Muscle of back (tissue), 11 donors: ENCODE data around the gene MALT1. TPM values are rescaled to one million over a fixed set of nuclear protein-coding genes. Genes with fewer than 3 reads are reported as not detected.

Experiments
- DNase-seq, 3 donors: peaks; one replicate each; pipeline versions ENCODE4 v3.0.0 to v3.0.0-alpha.2; 2013
- polyA plus RNA-seq, 10 donors: library from polyadenylated mRNA; unstranded; fragments of 120-200 nt; gene quantifications; one replicate each; pipeline ENCODE4 v1.2.1, GENCODE V29; 2013; ENCODE audit not compliant: insufficient read length in 10 of 10

Gene MALT1
- polyA plus RNA-seq, 10 donors = 11.2 to 18.9 (median 15.4) TPM

DNA sequence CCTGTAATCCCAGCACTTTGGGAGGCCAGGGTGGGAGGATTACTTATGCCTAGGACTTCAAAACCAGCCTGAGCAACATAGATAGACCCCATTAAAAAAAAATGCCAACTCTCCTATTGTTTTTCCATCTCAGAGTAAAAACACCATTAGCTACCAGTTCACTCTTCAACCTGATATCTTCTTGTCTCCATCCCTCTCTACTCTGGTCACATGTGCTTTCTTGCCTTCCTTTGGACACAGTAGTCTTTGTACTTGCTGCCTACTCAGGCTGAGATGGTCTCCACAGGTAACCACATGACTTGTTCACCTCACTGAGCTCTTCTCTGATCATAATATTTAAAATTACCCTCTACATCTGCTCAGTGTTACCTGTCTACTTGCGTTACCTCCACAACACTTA lies 5.0 kb downstream of the MALT1 start:
- no peak for DNase-seq

DNA sequence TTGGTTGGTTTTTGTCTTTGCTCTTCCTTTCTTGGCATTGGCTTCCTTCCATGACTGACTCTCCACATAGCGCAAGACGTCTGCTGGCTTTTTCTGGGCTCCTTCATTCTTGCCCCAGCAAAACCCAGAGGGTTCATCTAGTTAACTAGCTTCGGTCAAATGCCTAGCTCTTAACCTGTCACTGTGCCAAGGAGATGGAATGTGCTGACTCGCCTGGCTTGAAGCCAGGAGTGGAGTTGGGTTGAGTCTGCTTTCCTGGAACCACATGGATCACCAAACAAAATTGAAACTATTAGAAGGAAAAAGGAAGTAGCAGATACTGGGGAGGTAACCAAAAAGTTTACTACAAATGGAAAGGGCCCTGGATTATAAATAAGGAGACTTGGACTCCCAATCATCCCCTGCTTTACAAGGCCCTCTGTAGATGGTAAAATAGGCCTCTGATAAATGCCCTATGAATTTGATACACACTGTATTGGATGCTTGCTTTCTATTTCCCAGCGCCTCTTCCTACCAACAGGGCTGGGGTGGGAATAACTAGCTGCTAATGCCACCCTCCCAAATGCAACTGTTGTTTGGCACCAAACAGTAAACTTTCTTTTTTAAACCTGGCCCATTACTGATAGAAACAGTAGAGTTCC lies 11.3 kb downstream of the MALT1 start:
- peak; percentile 38 to 87 (median 41) for DNase-seq

DNA sequence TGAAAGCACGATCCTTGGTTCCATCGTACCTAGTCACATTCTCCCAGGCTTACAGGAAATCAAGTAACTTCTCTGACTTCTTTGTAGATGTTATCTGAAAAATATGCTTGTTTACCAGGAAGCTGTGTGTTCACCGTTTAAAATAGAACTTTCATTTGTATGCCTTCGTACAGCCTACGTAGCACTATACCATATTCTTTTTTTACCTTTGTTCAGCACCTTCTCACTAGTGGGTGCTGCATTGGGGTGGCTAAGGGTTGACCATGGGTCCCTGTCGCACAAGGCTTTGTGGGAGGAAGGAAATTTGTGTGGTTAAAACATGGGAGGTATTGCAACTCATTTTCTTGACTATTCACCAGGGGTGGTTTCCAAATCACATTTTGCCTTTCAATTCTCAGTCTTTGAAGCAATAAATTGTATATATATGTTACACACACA lies 16.6 kb downstream of the MALT1 start:
- DNase-seq = no peak

DNA sequence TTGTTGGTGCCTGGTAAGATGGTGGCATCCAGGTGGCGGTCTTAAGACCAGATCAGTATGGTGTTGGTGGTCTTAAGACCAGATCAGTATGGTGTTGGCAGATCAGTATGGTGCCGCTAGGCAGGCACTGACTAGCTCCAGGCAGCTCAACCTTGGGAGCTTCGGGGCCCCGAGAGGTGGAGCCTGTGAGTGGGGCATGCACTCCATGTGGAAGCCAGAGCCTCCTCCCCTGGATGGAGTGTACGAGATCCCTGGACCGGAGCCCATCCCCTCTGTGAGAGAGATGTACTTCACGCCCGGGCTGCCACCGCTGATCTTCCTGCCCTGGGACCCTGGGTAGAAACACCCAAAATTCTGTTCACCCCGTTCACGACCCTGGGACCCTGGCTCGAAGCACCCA lies 19.0 kb downstream of the MALT1 start:
- no peak for DNase-seq

DNA sequence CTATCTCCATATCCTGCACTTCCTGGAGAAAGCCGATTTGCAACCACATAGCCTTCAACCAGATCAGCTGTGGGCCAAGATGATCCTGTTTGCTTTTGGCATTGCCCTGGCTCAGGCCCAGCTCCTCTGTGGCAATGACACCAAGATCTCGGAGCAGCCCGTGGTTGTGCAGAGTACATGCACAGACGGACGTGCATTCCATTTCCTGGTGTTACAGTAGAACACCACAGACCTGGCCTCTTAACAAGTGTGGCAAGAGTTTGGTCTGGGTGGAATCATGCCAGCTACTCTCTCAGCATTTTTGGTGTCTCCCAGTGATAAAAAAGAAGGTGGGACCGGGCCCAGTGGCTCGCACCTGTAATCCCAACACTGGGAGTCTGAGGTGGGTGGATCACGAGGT lies 20.0 kb downstream of the MALT1 start:
- DNase-seq = no peak

GRCh38 chr18:58692422-58693185 lies 21.3 kb downstream of the MALT1 start:
- DNase-seq = no peak

- no peak for DNase-seq
These were observed 23.0 kb downstream of the MALT1 start for GRCh38 chr18:58694221-58694620.

DNA sequence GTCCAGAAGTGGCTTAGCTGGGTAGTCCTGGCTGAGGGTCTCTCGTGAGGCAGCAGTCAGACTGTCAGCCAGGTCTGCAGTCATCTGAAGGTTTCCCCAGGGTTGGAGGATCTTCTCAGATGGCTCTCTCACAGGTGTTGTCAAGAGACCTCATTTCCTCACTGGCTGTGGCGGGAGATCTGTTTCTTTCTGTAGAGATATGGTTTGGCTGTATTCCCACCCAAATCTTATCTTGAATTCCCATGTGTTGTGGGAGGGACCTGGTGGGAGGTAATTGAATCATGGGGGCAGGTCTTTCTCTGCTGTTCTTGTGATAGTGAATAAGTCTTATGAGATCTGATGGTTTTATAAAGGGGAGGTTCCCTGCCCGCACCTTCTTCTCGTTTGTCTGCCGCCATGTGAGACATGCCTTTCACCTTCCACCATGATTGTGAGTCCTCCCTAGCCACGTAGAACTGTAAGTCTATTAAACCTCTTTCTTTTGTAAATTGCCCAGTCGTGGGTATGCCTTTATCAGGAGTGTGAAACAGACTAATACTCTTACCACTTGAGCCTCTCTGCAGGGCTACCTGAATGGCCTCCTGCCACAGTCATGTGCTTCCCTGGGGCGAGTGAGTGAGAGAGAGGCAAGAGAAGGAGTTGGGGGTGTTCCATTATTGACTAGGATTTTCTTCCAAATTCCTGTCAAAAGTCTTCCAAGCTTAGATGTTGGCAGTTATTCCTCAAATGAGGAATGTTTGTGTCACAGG lies 23.6 kb downstream of the MALT1 start:
- DNase-seq = no peak

DNA sequence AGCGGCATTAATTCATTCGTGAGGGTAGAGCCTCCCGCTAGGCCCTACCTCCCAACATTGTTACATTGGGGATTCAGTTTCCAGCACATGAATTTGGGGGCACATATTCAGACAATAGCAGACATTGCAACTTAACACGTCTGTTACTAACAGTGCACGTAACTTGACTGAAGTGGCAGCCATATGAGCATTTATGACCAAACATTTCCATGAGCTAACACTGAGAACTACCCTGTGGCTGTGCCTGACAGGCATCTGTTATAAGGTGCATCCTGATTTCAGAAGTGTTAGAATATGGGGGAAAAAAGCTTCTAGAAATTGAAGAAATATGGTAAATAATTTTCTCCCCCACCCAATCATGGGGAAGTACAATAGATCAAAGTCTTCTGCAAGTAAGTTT lies 24.5 kb downstream of the MALT1 start:
- DNase-seq = no peak

DNA sequence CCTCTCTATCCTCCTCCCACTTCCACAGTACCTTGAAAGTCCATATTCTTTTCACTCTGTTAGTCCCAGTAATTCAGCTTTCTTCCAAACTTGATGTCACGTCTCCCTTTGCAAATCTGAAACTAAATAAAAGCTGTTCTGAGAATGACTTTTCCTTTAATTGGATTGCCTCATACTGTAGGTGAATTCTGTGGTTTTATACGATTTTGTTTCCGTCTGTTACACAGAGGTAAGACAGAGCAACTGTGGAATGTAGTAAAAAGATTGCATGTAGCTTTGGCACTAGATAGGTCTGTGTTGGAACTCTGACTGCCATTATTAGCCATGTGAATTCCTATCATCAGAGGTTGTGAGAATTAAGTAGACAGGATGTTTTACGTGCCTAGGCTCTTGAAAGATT lies 25.9 kb downstream of the MALT1 start:
- no peak for DNase-seq

DNA sequence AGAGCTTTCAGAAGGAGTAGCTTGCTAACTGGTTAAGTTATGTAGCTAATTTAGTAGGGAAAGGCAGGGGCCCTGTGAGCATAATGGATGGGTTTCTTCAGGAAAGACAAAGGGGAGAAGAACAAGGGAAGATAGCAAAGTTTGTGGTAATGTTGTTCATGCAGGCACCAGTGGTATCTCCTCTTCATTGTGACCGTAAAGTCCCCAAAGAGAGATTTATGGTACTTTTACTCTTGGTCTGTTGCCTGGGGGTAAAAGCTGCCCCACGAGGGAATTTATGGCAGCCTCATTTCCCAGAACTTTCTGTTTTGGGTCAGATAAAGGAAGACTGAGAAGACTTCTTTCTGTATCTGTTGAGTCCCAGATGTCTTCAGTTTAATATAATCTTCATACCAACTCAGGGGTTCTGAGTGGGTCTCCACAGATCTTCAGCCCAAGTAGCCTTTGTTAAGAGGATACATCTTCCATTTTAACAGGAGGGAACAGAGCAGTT lies 27.5 kb downstream of the MALT1 start:
- no peak for DNase-seq

DNA sequence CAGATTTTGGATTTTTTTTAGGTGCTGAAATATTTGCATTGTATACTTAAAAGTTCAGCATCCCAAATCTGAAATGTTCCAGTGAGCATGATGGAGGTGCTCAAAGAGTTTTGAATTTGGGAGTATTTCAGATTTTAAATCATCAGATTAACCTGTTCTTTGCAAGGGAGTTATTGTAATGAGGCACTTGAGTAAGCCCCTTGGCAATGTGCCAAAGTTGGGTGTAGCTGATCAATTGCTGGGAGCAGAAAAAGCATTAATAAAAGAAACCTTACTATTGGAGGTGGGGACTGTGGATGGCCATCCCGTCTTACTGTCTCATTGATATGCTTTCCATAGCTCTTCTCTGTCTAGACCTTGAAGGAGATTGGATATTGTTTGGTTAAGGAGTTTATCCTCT lies 28.3 kb downstream of the MALT1 start:
- no peak for DNase-seq

DNA sequence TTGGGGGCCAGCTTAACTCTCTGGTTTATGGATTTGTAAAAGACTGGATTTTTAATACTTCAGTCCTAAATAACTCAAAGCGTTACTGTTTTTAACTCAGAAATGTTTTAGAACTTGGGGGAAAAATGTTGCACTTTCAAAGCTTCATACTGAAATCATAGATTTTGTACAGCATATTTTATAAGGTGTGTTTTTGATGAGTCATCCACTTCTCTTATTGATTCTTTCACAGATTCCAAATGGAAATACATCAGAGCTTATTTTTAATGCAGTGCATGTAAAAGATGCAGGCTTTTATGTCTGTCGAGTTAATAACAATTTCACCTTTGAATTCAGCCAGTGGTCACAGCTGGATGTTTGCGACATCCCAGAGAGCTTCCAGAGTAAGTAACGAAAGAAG lies 28.9 kb downstream of the MALT1 start:
- no peak for DNase-seq

DNA sequence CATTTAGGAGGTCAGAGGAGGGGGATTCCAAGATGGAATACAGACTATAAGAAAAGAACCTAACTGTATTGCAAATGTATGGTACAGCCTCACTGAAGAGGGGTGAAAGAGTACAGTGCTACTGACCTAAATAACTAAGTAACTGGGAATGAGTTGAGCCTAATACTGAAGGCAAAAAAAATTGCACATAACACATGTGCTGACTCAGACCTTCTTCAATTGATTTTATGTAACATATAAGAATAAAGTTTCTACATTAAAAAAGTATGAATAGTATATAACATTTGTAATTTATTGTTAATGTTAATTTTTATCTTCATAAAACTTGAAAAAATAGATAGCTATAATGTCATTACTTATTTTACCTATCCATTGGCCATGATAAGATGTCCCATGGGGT lies 41.7 kb downstream of the MALT1 start:
- DNase-seq = no peak

DNA sequence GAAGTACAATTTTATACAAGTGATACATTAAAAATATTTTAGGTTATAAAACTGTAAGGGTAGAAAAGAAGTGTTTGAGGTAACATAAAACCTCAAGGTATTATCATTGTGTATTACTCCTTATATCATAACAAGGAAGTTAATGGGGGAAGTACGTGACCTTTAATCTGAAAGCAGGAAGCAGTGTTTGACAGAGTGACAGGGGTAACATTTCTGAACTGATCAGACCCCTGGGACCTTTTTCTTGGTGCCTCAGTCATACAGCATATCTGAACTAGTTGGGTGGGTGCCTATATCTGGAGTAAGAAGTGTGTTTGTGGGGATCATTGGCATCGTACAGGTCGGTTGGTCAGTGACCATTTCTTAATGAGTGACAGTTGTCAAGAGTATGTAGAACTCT lies 43.0 kb downstream of the MALT1 start:
- no peak for DNase-seq

DNA sequence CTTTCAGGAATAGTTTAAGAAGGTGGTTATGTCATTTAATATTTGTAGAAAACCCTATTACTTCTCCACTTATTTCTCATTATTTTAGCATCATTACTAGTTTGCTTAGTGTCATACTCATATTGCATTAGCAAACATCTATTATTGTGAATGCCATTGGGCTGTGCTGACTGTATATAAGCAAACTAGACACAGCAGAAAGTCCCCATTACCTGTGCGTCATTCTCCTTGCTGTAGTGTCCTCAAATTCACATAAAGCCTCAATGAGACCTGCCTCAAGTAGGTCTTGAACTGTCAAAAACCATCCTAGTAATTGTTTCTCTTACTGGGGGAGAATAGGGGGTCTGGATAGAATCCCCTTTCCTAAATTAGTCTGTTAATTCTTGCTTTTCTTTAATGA lies 43.6 kb downstream of the MALT1 start:
- DNase-seq = no peak

GRCh38 chr18:58715540-58715939 lies 44.3 kb downstream of the MALT1 start:
- no peak for DNase-seq

GRCh38 chr18:58716060-58716756 lies 44.9 kb downstream of the MALT1 start:
- no peak for DNase-seq

- no peak for DNase-seq
These were observed 50.4 kb downstream of the MALT1 start for GRCh38 chr18:58721566-58722239.

DNA sequence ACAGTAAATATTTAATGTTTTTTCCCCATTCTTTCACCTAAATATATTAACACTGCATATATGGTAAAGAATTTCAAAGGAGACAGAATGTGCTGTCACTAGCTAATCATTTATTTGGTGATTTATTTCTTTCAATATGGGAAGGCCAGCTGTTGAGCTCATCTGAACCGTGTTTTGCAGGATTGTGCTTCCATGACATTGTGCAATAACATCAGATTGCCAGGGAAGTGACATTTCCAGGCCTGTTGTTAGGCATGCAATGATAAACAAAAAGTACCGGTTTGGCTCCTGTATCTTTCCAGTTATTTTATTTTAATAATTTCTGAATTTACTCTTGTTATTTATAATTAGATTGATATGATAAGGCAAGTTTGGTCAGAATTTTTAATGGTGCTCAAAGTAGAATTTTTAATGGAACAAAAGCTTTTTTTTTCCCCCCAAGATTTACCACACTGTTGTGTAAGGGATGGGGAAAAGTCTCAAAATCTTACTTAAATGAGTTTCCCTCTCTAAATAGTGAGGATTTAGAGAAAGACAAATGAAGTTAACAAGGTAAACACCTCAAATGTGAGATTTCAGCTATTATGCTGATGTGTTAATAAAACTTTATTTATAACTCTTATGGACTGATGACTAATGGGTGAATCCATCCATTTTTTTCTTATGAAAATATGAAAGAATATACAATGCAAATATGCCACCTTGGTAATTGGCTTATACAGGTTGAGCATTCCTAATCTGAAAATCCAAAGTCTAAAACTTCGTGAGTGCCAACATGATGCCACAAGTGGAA lies 52.7 kb downstream of the MALT1 start:
- no peak for DNase-seq

- peak; percentile 6 to 30 (median 23) for DNase-seq
These were observed 55.4 kb downstream of the MALT1 start for GRCh38 chr18:58726671-58727070.
